SIG-M5 treated with dmso at 0.1 percent for 504 hours (cell line): ENCODE results near the gene LASP1.
A peak's percentile ranks its signal among the peaks of the same experiment; 100 is the strongest.

Source experiments
- DNase-seq: peaks from one replicate; lab custom pipeline; 2025; ENCODE audit not compliant: unreplicated experiment; lab: John Stamatoyannopoulos, UW

The LASP1 gene

DNA sequence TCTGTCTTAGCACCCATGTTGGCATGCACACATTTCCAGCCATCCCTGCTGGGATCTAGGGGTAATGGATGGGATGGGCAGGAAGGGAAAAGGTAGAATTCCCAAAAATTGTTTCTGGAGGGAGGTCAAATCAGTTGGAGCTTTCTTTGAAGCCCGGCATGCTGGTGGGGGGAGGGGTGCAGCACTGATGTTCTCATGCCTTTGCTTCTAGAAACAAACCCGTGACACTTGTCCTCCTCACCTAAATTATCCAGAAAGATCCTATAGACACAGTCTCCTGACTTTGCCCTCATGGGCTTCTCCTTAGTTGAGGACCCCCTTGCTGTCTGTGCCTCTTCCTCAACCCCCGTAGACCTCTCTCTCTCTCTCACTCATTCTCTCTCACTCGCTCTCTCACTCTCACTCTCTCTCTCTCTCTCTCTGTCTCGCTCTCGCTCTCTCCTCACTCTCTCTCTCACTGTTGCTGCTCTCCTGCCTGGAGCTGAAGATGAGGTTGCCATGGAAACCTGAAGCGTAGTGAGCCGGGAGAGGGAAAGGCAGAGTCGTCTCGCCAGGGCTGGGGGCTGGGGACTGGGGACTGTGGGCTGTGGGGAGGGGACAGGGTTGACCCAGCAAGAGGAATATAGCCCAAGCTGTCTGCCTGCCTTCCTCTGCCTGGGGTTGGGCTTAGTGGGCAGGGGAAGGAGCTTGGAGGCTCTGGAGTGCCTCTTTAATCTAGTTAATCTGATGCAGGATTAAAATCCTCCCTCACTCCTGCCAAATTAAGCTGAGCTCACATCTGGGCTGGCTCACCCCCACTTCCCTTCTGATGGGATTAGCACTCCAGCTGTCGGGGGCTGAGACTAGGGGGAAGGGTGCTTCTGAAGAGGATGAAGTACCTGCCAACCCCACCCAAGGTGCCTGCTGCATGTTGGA is 16.1 kb downstream of the LASP1 start:
- no peak for DNase-seq

DNA sequence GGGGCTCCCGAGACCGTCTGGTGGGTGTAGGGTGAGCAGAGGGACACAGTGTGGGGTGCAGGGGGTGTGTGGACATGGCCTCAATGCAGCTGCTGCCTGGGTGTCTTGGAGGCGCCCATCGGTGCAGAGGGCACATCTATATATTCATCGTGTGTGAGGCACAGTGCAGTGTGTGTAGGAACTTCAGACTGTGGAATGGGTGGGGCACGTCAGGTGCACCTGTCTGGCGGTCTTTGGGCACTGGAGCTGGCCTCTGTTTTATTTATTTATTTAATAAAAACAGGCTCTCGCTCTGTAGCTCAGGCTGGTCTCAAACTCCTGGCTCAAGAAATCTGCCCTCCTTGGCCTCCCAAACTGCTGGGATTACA is 16.8 kb downstream of the LASP1 start:
- no peak for DNase-seq

DNA sequence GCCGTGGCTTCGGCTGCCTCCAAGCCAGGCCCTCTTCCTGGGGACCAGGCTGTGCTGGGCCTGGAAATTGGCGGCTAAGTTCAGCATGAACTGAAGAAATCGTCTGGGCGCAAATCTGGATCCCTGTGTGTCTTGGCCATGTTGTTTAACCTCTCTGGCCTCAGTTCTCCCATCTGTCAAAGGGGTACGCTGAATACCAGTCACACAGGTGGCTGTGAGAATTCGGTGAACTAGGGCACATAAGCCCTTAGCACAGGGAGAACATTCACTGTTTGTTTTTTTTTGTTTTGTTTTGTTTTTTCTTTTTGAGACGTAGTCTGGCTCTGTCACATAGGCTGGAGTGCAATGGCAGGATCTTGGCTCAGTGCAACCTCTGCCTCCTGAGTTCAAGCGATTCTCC is 19.0 kb downstream of the LASP1 start:
- DNase-seq: no peak

DNA sequence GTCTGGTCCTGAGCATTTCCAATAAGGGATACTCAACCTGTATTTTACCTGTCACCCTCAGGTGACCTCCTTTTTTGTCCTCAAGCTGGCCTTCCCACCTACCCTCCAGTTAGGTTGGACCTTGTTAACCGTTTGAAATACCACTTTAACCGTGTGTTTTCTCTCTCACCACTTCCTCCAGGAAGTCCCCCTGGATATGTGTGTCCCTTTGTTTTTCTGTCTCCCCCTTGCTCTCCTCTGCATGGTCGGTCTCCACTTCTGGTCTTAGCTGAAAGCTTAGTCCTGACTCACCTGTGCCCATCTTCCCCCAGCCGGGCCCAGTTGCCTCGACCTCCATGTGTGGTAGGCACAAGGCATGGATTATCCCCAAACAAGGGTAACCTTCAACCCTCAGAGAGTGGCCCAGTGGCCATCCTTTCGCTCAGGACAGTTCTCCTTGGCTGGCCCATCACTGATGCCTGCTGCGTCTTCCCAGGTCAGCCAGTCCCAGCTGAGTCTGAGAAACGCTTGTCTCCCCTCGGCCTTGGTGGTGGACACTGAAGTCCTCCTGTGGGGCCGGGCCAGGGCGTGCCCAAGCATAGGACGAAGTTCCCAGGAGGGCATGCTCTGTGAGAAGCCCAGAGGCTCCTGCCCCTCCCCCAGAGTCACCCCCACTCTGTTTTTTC is 20.0 kb downstream of the LASP1 start:
- no peak for DNase-seq

DNA sequence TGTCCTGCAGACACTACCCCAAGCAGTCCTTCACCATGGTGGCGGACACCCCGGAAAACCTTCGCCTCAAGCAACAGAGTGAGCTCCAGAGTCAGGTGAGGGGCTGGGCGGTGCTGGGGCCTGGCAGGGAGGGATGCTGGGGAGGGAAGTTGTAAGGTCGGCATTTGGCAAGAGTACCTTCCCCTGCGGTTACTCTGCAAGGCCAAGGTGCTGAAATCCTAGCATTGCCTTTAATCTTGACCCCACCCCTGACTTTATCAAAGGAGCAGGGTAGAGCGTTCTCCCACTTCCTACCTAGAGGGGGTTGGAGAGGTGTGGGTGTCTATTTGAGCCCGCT is 20.5 kb downstream of the LASP1 start:
- no peak for DNase-seq

DNA sequence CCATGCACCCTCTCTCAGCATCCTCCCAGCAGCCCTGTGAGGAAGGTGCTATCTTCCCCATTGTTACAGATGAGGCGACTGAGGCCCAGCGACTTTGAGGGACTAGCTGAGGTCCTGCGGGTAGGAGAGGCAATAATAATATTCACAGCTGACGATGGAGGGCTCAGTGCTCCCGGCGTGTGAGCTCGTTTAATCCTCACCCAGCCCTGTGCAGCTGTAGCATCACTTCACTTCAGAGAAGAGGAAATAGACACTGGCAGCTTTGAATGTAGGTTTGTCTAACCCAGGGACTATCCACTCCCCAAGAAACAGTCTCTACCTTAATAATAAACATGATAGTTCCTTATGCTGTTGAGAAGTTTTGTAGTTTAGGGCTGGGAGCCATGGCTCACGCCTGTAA is 21.6 kb downstream of the LASP1 start:
- DNase-seq: no peak

DNA sequence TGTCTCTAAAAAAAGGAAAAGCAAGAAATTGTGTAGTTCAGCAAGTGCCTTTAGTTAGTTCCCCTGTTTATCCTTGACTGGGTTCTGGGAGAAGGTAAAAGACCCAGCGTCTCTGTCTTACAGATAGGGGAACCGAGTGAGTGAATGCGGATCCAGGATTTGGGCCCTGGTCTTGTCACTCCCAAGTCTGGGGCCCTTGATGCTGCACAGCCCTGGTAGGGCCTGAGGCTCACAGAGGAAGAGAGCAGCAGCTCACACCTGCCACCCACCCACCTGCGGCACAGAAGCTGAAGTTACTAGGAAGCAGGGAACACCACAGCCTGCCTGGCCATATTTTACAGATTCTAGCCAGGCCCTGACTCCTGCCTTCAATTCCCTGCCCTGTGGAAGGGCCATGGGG is 22.2 kb downstream of the LASP1 start:
- DNase-seq: no peak

DNA sequence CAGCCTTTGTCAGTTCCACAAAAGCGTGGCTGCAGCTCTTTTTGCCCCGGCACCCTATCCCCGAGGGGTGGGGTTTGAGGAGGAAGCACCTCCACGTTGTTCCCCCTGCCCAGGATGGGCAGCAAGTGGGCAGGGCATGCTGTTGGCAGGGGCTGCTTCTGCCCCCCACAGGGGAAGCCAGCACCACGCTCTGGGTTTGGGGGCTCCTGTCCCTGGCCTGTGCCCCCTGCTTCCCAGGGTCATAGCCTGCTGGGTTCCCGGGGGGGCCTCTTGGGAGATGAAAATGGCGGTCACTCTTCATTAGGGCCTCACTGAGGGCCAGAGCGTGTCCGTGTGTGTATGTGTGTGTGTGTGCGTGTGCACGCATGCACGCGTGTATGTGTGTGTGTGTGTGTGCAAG is 22.8 kb downstream of the LASP1 start:
- no peak for DNase-seq

DNA sequence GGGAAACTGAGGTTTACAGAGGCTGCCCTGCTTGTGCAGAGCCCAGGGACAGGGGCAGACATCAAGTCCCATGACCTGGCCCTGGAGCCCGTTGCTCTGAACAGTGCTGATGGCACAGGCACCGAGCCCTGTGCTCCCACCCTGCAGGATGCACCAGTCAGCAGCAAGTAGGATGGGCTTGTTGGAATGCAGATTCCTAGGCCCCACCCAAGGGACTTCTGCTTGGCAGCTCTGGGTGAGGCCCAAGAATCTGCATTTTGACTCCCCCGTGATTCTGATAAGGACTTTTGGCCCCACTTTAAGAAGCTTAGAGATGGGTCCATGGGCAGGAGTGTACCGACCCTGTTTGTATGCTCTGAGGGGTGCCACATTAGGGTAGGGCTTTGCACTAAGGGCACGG is 23.3 kb downstream of the LASP1 start:
- no peak for DNase-seq

DNA sequence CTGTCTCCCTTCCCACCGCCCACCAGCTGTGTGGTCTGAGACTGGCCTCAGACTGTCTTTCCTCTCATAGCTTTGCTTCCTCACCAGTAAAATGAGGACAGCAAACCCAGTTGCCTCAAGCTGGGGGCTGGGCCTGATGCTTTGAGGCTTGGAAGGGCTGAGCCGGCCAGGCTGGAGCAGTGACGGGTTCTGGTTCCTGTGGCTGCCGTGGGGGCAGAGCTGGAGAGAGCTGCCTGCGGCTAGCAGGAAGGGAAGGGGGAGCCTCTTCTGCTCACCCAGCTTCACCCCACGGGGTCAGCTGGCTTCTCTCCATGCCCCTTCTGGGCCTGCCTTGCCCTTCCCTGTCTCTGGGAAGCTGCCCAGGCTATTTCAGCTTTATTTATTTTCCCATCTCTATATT is 23.7 kb downstream of the LASP1 start:
- DNase-seq: no peak

DNA sequence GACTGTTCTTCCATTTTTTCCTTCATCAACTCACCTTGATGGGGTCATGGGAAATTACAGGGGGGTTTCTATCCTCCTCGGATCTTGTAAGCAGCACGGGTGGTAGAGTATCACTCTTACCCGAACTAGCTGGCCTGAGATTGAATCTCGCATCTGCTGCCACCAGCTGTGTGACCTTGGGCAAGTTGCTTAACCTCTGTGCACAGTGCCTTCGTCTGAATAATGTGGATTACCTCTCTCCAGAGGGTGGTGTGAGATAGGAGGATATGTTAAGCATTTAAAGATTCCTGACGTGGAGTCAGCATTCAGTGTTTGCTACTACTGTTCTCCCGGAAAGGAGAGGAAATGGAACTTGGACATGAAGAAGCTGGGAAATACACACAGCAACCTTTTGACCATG is 24.4 kb downstream of the LASP1 start:
- no peak for DNase-seq

DNA sequence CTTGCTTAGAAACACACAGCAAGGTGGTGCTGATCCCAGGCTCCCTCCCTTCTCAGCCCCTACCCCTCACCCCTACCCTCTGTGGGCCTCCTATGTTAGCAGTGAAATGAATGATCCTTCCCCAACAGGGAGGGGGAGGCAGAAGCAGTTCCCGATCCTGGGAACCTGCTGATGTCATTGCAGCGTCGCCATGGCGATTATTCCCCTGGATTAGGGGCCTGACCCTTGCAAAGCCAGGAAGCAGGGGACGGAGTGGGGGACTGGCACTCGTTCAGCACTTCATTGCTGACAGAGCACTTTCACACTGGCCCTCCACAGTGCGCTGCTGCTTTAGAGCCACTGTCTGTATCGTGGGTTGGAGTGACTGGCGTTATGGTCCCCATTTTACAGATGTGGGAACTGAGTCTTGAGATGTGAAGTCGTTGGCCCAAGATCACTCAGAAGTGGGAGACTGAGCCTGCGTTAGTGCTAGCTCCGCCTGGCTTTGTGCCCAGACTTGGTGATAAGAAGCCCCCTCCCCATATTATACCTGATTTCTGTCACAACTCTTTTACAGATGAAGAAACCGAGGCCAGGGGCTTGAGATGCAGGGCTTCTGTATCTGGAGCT is 26.6 kb downstream of the LASP1 start:
- DNase-seq: no peak

DNA sequence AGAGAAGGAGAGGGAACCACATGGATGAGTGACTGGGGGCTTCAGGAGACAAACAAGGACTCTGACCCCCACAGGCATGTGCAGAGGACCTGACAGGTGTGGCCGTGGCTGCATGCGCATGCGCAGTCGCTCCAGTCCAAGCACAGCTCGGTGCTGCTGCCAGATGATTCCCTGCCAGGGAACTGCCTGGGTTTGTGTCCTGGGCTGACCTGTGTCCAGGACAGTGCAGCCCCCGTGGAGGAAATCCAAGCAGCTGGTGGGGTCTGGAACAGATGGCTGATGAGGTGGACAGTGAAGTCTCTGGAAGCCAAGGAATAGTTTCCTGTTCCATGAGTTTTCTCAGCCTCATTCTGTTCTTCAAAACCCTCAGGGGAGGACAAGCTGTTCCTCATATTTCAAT is 27.3 kb downstream of the LASP1 start:
- no peak for DNase-seq

DNA sequence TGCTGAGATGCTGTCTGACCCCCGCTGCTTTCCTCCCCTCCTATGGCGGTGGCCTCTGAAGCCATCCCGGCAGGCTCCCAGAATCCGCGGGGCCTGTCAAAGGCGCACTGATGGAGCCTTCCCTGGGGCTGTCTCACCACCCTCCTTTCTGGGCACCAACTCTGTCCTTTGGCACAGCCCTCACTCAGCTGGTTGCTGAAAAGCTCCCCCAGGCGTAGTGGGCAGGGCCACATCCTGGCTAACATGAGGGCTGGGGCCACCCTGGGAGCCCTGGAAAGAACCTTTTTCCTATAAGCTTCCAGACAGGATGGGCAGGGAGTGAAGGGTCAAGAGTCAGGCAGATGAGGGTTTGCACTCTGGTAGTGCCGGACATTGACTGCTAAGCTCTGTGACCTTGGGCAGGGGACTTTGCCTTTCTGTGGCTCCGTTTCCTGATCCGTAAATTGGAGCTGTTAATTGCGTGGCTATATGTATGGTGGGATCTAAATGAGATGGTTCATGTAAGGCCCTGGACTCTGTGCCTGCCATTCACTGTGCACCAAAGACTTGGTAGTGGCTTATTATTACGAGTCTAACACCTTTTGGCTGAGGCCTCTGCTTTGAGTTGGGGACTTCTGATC is 27.9 kb downstream of the LASP1 start:
- no peak for DNase-seq

DNA sequence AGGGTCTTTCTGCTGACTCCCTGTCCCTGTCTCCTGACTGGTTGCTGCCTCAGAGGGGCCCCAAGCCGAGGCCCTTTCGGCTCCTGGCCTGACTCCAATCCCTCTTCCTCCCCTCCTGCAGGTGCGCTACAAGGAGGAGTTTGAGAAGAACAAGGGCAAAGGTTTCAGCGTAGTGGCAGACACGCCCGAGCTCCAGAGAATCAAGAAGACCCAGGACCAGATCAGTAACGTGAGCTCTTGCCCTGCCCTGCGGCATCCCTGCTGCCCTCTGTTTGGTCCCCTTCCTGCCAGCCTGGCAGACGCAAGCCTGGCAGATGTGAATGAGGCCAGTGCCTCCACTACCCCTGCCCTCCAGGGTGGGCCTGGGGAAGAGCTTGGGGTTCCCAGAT is 28.4 kb downstream of the LASP1 start:
- no peak for DNase-seq

DNA sequence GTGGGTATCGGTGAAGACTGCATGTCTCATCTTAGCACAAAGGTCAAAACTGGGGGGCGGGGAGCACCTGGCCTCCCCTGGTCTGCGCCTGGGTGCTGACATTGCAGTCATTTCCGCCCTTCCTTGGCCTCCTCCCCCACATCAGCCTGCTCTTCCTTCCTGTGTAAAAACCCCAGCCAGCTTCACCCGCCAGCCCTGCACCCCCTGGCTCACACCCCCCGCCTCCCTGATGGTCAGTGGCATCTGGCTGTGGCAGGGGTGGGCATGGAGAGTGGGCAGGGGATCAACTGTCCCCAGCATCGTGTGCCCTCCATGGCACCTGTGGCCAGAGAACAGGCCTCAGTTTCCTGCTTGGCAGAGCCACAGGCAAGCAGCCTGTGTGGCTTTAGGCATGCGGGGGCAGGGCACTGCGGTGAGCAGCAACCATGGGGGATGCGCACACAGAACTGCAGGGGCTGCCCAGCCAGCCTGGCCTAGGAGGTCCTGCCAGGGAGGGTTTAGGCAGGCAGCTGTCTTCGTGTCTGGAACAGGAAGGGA is 29.0 kb downstream of the LASP1 start:
- DNase-seq: peak; percentile 68

DNA sequence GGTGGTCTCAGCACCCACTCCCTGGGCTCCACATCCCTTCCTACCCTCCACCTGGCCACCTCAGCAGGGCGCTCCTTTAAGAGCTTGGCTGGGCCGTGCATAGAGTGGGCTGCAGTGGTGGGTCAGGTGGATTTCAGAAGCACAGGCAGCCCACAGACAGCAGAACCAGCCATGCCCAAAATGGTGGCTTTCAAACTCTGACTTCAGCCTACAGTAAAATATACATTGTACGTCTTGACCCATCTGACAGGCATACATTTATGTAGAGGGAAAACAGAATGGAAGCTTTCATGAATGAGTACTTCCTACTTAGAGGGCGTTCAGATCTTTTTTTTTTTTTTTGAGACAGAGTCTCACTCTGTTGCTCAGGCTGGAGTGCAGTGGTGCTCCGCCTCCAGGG is 29.6 kb downstream of the LASP1 start:
- DNase-seq: no peak

DNA sequence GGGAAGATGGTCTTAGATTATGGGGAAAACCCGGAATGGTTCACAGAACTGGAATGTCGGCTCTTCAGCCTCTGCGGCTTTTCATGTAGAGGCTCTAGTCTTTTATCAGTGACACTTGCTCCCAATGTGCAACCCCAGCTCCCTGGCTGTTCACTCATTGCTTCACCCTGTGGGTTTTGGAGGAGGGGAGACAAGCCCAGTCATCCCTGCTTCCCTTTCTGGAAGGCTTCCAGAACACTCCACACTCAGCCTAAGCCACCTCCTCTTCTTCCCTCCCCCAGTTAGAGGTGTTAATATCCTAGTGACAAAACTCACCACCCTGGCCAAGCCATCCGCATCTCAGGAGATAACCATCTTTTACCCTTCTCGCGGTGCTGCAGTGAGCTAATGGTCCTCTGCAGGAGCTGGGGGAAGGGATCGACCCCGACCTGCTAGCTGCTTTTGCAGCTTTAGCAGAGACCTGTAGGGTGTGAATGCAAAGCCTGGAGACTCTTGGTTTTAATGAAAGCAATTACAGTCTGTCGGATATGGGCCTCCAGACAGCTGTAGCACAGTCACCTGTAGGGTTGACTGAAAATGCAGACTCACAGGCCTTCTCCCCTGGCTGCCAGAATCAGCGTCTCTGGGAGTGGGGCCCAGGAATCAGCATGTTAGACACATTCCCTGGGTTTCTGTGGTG is 31.3 kb downstream of the LASP1 start:
- DNase-seq: peak; percentile 95

DNA sequence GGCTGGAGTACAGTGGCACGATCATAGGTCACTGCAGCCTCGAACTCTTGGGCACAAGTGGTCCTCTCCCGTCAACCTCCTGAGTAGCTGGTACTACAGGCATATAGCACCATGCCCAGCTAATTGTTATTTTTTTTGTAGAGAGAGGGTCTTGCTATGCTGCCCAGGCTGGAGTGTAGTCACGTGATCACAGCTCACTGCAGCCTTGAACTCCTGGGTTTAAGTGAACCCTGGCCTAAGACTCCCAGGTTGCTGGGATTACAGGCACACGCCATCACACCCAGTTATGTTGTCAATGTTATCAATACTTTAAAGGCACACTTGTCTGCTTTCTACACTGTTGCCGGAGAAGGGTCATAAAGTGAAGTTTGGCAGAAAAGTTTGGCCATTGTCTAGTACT is 33.5 kb downstream of the LASP1 start:
- DNase-seq: no peak

DNA sequence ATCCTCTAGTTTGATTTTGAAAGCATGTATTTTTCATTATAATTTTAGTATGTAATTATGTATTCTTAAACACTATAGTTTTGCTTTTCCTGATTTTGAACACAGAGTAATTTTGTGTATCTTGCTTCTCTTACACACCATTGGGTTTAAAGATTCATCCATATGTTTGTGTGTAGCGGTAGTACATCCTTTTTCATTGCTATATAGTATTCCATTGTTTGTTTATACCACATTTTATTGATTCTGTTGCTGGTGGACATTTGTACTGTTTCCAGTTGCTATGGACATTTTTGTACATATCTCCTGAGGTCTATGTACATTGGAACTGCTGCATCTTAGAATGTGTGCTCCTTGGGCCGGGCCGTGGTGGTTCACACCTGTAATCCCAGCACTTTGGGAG is 35.0 kb downstream of the LASP1 start:
- no peak for DNase-seq

DNA sequence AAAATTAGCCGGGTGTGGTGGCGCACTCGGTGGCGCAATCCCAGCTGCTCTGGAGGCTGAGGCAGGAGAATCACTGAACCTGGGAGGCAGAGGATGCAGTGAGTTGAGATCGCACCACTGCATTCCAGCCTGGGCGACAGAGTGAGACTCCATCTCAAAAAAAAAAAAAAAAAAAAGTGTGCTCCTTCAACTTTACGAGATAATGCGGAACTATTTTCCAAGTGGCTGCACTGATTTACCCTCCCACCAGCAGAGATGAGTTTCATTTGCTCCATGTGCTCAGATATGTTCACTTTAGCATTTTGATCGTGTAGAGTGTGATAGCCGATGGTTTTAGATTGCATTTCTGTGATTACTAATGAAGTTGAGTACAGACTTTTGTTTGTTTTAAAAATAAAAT is 35.5 kb downstream of the LASP1 start:
- DNase-seq: no peak
